Measurements from ENCODE around the gene MAGI3. TPM values are rescaled to one million over a fixed set of nuclear protein-coding genes. Genes with fewer than 3 reads are reported as not detected.

Gene MAGI3
- total RNA-seq, 1 donor, result 7.2 TPM

GRCh38 chr1:113608399-113608798, 218.1 kb downstream of the MAGI3 start:
- Histone ChIP-seq H3K36me3 (ENCODE audit: insufficient read depth, low read length) (no peaks in the 10 kb centered on the region), H3K4me3 (ENCODE audit: insufficient read depth, low read length) (no peak overlapping the region), H3K9me3 (ENCODE audit: low read depth, low read length) (no peaks in the 10 kb centered on the region), H3K4me2 (ENCODE audit: insufficient read depth, low read length) (no peak overlapping the region), H2AFZ (ENCODE audit: low read length) (no peak overlapping the region), H3K27me3 (ENCODE audit: insufficient read depth, low read length) (no peaks in the 10 kb centered on the region), H3K27ac (ENCODE audit: low read depth, low read length) (no peak overlapping the region), H3K4me1 (ENCODE audit: insufficient read depth, low read length) (no peaks in the 10 kb centered on the region), H4K20me1 (ENCODE audit: insufficient read depth, low read length) (no peaks in the 10 kb centered on the region), H3K79me2 (ENCODE audit: insufficient read depth, low read length) (no peaks in the 10 kb centered on the region)
- DNase-seq (ENCODE audit: insufficient read length, low spot score, missing footprints), result peak; percentile 29
- TF ChIP-seq CTCF (IDR thresholded peaks at IDR 0.05; ENCODE audit: extremely low read depth, low read depth, low read length), result no peak

GRCh38 chr1:113610372-113610771, 220.1 kb downstream of the MAGI3 start:
- no peak for TF ChIP-seq CTCF (IDR thresholded peaks at IDR 0.05; ENCODE audit: extremely low read depth, low read depth, low read length)

GRCh38 chr1:113615425-113615824, 225.1 kb downstream of the MAGI3 start:
- no peaks in the 10 kb centered on the region for H3K36me3 ChIP-seq (ENCODE audit: insufficient read depth, low read length)
- H3K27ac ChIP-seq (ENCODE audit: low read depth, low read length), result no peak overlapping the region
- H3K9me3 ChIP-seq (ENCODE audit: low read depth, low read length), result no peaks in the 10 kb centered on the region
- no peaks in the 10 kb centered on the region for H4K20me1 ChIP-seq (ENCODE audit: insufficient read depth, low read length)
- no peak overlapping the region for H2AFZ ChIP-seq (ENCODE audit: low read length)
- H3K4me1 ChIP-seq (ENCODE audit: insufficient read depth, low read length), result peaks cover 7% of the 10 kb centered on the region
- no peak for TF ChIP-seq CTCF (IDR thresholded peaks at IDR 0.05; ENCODE audit: extremely low read depth, low read depth, low read length)
- no peaks in the 10 kb centered on the region for H3K27me3 ChIP-seq (ENCODE audit: insufficient read depth, low read length)
- H3K79me2 ChIP-seq (ENCODE audit: insufficient read depth, low read length), result no peaks in the 10 kb centered on the region
- H3K4me2 ChIP-seq (ENCODE audit: insufficient read depth, low read length), result no peak overlapping the region
- DNase-seq (ENCODE audit: insufficient read length, low spot score, missing footprints), result peak; percentile 78
- no peak overlapping the region for H3K4me3 ChIP-seq (ENCODE audit: insufficient read depth, low read length)

More at GRCh38 chr1:113610372-113610771, 220.1 kb downstream of the MAGI3 start:
- DNase-seq (ENCODE audit: insufficient read length, low spot score, missing footprints), result no peak
- Histone ChIP-seq H3K4me3 (ENCODE audit: insufficient read depth, low read length) (no peak overlapping the region), H3K4me2 (ENCODE audit: insufficient read depth, low read length) (no peak overlapping the region), H4K20me1 (ENCODE audit: insufficient read depth, low read length) (no peaks in the 10 kb centered on the region), H3K4me1 (ENCODE audit: insufficient read depth, low read length) (no peaks in the 10 kb centered on the region), H3K27me3 (ENCODE audit: insufficient read depth, low read length) (no peaks in the 10 kb centered on the region), H3K27ac (ENCODE audit: low read depth, low read length) (no peak overlapping the region), H3K79me2 (ENCODE audit: insufficient read depth, low read length) (no peaks in the 10 kb centered on the region), H2AFZ (ENCODE audit: low read length) (no peak overlapping the region), H3K9me3 (ENCODE audit: low read depth, low read length) (no peaks in the 10 kb centered on the region), H3K36me3 (ENCODE audit: insufficient read depth, low read length) (no peaks in the 10 kb centered on the region)

GRCh38 chr1:113616156-113616555, 225.8 kb downstream of the MAGI3 start:
- no peak for TF ChIP-seq CTCF (IDR thresholded peaks at IDR 0.05; ENCODE audit: extremely low read depth, low read depth, low read length)
- H3K27ac ChIP-seq (ENCODE audit: low read depth, low read length), result no peak overlapping the region
- no peaks in the 10 kb centered on the region for H3K79me2 ChIP-seq (ENCODE audit: insufficient read depth, low read length)
- DNase-seq (ENCODE audit: insufficient read length, low spot score, missing footprints), result no peak
- no peaks in the 10 kb centered on the region for H4K20me1 ChIP-seq (ENCODE audit: insufficient read depth, low read length)
- H2AFZ ChIP-seq (ENCODE audit: low read length), result no peak overlapping the region
- H3K27me3 ChIP-seq (ENCODE audit: insufficient read depth, low read length), result no peaks in the 10 kb centered on the region
- H3K4me1 ChIP-seq (ENCODE audit: insufficient read depth, low read length), result peaks cover 7% of the 10 kb centered on the region
- no peak overlapping the region for H3K4me2 ChIP-seq (ENCODE audit: insufficient read depth, low read length)
- no peak overlapping the region for H3K4me3 ChIP-seq (ENCODE audit: insufficient read depth, low read length)
- no peaks in the 10 kb centered on the region for H3K36me3 ChIP-seq (ENCODE audit: insufficient read depth, low read length)
- no peaks in the 10 kb centered on the region for H3K9me3 ChIP-seq (ENCODE audit: low read depth, low read length)

Measured in osteoblast (primary cell).